Measurements from ENCODE around the gene SDR42E1. TPM values are rescaled to one million over a fixed set of nuclear protein-coding genes. Genes with fewer than 3 reads are reported as not detected.

Gene SDR42E1
- total and polyA plus RNA-seq, 2 of the 13 experiments (the other 11 are each of a cell fraction or from before 2014, with no cell fraction given), result 0.01 to 0.13 TPM

DNA sequence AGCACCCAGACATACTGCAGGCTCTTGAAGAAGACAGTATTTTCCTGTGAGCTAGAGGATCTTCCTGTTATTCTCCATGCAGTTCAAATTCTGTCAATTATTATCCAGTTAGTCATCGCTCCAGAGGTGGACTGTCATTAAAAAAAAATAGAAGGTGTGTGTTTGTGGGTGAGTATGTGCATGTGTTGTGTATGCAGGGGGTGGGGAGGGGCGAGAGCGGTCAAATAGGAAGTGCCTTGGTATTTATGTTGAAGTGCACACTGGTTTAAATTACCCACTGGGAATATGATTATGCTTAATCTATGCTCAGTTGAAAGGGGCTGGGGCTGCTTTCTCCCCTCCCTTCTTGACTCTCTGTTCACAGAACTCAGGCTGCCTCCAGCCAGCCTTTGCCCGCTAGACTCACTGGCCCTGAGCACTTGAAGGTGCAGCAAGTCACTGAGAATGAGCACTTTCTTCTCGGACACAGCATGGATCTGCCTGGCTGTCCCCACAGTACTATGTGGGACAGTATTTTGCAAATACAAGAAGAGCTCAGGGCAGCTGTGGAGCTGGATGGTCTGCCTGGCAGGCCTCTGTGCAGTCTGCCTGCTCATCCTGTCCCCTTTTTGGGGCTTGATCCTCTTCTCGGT lies 23.8 kb upstream of the SDR42E1 start, which contains the start of gene HSD17B2 (continued):
- TF ChIP-seq, protein P1, sequence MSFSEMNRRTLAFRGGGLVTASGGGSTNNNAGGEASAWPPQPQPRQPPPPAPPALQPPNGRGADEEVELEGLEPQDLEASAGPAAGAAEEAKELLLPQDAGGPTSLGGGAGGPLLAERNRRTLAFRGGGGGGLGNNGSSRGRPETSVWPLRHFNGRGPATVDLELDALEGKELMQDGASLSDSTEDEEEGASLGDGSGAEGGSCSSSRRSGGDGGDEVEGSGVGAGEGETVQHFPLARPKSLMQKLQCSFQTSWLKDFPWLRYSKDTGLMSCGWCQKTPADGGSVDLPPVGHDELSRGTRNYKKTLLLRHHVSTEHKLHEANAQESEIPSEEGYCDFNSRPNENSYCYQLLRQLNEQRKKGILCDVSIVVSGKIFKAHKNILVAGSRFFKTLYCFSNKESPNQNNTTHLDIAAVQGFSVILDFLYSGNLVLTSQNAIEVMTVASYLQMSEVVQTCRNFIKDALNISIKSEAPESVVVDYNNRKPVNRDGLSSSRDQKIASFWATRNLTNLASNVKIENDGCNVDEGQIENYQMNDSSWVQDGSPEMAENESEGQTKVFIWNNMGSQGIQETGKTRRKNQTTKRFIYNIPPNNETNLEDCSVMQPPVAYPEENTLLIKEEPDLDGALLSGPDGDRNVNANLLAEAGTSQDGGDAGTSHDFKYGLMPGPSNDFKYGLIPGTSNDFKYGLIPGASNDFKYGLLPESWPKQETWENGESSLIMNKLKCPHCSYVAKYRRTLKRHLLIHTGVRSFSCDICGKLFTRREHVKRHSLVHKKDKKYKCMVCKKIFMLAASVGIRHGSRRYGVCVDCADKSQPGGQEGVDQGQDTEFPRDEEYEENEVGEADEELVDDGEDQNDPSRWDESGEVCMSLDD (CRISPR knock-in tag; IDR thresholded peaks at IDR 0.05; ENCODE audit: borderline replicate concordance), result no peak
- TF ChIP-seq ZKSCAN8 (CRISPR knock-in tag; IDR thresholded peaks at IDR 0.05; ENCODE audit: borderline replicate concordance), result no peak; the same call in 1 of the 2 replicates
- TF ChIP-seq ESRRA (CRISPR knock-in tag; IDR thresholded peaks at IDR 0.05; ENCODE audit: low read depth), result no peak
- no peak for TF ChIP-seq FOXP1 (IDR thresholded peaks at IDR 0.05)
- TF ChIP-seq FOXP1 (CRISPR knock-in tag; IDR thresholded peaks at IDR 0.05), result peak; percentile 90
- TF ChIP-seq GZF1 (CRISPR knock-in tag; IDR thresholded peaks at IDR 0.05), result no peak
- TF ChIP-seq ZNF260 (CRISPR knock-in tag; IDR thresholded peaks at IDR 0.05; ENCODE audit: borderline replicate concordance, low read depth), result no peak
- TF ChIP-seq ZMYM3 (CRISPR knock-in tag; IDR thresholded peaks at IDR 0.05), result peak; percentile 19; the same call in 1 of the 2 replicates
- TF ChIP-seq, protein P2, sequence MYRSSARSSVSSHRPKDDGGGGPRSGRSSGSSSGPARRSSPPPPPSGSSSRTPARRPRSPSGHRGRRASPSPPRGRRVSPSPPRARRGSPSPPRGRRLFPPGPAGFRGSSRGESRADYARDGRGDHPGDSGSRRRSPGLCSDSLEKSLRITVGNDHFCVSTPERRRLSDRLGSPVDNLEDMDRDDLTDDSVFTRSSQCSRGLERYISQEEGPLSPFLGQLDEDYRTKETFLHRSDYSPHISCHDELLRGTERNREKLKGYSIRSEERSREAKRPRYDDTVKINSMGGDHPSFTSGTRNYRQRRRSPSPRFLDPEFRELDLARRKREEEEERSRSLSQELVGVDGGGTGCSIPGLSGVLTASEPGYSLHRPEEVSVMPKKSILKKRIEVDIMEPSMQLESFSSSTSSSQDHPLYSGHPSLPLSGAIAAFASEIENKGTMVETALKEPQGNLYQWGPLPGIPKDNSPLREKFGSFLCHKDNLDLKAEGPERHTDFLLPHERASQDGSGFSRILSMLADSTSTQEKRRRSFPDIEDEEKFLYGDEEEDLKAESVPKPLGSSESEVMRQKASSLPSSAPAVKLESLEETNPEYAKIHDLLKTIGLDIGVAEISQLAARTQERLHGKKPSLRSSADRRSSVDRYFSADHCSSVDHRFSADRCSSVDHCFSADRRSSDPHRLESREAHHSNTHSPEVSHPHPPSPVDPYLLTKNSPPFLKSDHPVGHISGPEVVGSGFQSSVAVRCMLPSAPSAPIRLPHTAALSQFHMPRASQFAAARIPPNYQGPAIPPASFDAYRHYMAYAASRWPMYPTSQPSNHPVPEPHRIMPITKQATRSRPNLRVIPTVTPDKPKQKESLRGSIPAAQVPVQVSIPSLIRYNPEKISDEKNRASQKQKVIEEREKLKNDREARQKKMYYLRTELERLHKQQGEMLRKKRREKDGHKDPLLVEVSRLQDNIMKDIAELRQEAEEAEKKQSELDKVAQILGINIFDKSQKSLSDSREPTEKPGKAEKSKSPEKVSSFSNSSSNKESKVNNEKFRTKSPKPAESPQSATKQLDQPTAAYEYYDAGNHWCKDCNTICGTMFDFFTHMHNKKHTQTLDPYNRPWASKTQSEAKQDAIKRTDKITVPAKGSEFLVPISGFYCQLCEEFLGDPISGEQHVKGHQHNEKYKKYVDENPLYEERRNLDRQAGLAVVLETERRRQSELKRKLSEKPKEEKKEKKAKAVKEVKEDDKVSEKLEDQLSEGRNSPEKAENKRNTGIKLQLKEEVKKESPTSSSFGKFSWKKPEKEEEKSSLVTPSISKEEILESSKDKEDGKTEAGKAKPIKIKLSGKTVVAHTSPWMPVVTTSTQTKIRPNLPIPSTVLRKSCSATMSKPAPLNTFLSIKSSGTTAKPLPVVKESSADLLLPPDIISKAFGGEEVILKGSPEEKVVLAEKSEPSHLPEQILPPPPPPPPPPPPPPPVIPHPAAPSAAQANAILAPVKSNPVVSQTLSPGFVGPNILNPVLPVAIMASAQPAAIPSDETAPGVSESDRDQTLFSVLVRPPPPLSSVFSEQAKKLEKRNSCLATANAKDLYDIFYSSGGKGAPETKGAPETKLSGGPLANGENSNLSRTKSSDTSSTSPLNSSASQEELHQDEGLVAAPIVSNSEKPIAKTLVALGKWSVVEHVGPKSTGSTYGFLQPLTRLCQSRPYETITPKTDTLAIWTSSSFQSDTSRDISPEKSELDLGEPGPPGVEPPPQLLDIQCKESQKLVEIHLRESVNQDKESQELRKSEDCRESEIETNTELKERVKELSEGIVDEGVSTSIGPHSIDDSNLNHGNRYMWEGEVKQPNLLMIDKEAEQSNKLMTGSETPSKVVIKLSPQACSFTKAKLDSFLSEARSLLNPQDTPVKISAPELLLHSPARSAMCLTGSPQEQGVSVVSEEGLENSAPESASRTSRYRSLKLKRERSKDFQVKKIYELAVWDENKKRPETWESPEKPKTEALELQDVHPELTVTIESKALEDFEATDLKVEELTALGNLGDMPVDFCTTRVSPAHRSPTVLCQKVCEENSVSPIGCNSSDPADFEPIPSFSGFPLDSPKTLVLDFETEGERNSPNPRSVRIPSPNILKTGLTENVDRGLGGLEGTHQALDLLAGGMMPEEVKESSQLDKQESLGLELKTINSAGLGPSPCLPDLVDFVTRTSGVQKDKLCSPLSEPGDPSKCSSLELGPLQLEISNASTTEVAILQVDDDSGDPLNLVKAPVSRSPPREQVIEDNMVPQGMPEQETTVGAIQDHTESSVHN (CRISPR knock-in tag; IDR thresholded peaks at IDR 0.05), result no peak
- no peak for TF ChIP-seq NR2F1 (CRISPR knock-in tag; IDR thresholded peaks at IDR 0.05)
- TF ChIP-seq TAF15 (IDR thresholded peaks at IDR 0.05; ENCODE audit: low read depth, low read length, poor library complexity, severe bottlenecking), result no peak
- TF ChIP-seq HNF4G (IDR thresholded peaks at IDR 0.05; ENCODE audit: borderline replicate concordance, low read depth, low read length), result no peak
- no peak for TF ChIP-seq HNF4G (CRISPR knock-in tag; IDR thresholded peaks at IDR 0.05; ENCODE audit: borderline replicate concordance, low read depth)
- no peak for TF ChIP-seq SMAD1 (CRISPR knock-in tag; IDR thresholded peaks at IDR 0.05; ENCODE audit: borderline replicate concordance, low read depth)
- no peak for TF ChIP-seq PAWR (CRISPR knock-in tag; IDR thresholded peaks at IDR 0.05; ENCODE audit: borderline replicate concordance)
- TF ChIP-seq NR0B2 (CRISPR knock-in tag; IDR thresholded peaks at IDR 0.05), result no peak
